GM18526 (cell line): ENCODE data around the gene RAD51D.

ENCODE experiments used
- POLR2A ChIP-seq: IDR thresholded peaks from 3 replicates; pipeline ENCODE4 v1.6.1; 2011; ENCODE audit not compliant: insufficient read length; ENCODE audit errors: extremely low read depth

Gene RAD51D

GRCh38 chr17:35065880-35066279 lies 53.8 kb downstream of the RAD51D start:
- TF ChIP-seq POLR2A, result no peak

DNA sequence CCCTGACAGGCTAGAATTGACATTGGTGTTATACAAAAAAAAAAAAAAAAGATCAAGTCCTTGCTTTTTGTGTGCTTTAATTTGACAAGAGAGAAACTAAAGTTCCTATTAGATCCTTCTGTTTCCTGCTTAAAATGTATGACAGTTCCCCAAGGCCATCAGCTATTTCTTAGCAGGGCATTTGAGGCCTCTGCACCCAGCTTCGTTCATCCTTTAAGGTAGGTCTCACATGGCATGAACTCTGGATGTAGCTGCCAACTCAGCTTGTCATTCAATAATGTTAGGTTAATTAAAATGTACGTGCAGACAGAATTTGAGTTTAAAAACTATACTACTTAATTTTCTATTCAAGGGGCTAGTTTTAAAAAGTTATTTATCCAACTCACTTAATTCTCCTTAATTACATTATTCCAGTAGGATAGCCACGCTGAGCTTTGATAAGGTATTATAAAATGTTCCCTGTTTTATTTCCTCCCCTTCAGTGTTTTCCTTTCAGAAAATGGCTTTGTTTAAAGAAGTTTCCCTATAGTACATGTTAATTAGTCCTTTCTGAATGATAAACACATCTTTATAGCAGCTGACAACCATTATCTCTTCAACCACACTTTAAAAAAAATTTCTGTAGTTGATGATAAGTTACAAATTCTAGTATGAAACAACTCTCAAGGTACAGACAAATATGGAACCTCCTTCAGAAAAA lies 55.0 kb downstream of the RAD51D start:
- TF ChIP-seq POLR2A, result no peak

- peak; percentile 21 for TF ChIP-seq POLR2A
Measured at GRCh38 chr17:35063514-35064223, 56.0 kb downstream of the RAD51D start, which contains the start of gene RFFL. Gene RFFL, minus strand, starts transcription at chr17:35063707. Its CDS starts 37,154 bp downstream, at chr17:35026553.

- TF ChIP-seq POLR2A, result no peak
Measured at GRCh38 chr17:35062308-35062707, 57.4 kb downstream of the RAD51D start.

DNA sequence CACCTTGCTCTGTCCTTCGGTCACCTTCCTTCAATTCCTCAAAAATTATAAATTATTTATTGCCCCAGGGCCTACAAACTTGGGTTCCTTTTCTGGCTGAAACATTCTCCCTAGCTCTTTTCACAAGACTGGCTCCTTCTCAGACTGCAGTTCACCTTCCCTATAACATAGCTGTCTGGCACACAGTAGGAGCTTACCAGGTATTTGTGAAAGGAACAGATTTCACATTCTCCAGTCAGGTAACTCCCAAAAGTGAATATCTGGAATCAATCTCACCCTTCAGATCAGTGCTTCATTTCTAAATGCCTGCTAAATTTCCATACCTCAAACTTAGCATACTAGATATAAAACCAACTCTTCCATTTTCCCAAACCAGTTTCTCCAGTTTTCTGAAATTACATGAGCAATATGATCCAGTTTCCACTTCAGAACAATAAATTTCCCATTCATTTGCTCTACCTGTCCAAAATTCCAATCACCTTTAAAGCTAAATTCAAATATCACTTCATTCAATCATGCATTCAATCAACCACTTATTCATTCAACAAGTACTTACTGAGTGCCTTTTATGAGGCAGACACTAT lies 62.2 kb downstream of the RAD51D start:
- no peak for TF ChIP-seq POLR2A

GRCh38 chr17:35056013-35056412 lies 63.6 kb downstream of the RAD51D start:
- TF ChIP-seq POLR2A, result no peak

DNA sequence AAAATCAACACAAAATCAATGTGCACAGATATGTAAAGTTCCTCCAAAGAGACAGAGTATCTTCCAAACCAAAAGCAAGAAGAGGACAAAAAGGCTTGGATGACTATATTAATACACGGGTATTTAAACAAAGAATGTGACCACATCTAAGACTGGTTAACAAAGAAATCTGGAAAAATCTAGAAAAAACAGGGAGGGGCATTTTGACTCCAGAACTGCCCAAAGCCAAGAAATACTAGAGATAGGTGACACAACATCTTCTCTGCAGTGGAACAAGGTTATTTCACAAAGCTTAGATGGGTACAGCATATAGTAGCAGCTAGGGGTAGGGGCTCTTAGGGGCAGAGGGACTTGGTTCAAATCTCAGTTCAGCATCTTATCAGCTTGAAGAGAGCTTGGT lies 66.5 kb downstream of the RAD51D start:
- TF ChIP-seq POLR2A, result no peak

- TF ChIP-seq POLR2A, result no peak
Measured at GRCh38 chr17:35052780-35053179, 66.9 kb downstream of the RAD51D start.

- no peak for TF ChIP-seq POLR2A
Measured at GRCh38 chr17:35052241-35052610, 67.4 kb downstream of the RAD51D start.

GRCh38 chr17:35051579-35052240 lies 68.0 kb downstream of the RAD51D start:
- TF ChIP-seq POLR2A, result no peak

DNA sequence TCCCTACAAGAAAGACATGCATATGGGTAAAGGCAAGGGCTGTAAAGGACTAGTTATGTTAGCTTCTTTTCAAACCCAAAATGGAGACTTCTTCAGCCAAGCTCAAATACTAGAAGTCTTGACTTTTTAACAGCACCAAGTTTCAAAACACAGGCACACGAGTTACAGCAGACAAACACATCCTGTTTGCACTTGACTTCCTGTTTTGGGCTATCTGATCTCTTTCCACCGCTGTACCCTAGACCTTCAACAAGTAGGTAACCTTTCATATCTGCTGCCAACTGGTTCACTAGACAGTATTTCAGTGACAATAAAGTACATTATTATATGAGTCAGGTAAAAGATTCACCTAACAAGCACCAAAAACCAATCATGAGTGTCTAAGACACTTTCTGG lies 68.5 kb downstream of the RAD51D start:
- no peak for TF ChIP-seq POLR2A

DNA sequence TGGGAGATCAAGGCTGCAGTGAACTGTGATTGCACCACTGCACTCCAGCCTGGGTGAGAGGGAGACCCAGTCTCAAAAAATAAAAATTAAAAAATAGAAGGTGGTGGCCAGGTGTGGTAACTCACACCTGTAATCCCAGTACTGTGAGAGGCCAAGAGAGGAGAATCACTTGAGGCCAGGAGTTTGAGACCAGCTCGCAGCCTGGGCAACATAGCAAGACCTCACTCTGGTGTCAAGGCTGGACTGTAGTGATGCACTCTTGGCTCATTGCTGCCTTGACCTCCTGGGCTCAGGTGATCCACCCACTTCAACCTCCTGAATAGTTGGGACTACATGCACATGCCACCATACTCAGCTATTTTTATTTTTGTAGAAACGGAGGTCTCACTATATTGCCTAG lies 69.5 kb downstream of the RAD51D start:
- TF ChIP-seq POLR2A, result no peak

DNA sequence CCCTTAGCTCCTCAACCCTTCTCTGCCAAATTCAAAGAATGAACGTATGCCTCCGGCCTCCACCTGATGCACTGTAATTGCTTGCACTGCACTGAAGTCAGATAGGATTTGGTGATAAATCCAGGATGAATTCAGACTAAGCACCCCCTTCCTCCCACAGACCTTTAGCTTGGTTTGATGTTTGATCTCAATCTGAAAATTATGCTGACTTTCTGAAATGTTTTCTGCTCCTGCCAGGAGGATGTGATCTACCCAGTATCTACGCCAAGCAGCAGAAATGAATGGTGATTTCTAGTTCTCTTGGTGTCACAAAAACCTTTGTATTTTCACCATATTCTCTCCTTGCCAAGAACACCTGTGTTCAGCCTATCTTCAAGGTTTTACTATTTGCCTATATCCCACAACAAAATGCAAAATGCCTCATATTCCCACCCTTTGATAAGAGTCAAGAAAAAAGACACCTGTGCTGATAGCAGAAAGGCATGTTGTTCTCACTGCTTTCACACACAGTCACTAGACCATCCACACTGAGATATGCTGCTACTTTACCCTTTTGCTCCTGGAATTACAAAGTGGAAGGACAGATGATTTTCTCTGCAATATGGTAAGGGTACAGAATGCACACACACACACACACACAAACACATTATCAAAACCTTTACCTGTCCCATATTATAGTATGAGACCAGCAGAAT lies 70.8 kb downstream of the RAD51D start:
- no peak for TF ChIP-seq POLR2A

DNA sequence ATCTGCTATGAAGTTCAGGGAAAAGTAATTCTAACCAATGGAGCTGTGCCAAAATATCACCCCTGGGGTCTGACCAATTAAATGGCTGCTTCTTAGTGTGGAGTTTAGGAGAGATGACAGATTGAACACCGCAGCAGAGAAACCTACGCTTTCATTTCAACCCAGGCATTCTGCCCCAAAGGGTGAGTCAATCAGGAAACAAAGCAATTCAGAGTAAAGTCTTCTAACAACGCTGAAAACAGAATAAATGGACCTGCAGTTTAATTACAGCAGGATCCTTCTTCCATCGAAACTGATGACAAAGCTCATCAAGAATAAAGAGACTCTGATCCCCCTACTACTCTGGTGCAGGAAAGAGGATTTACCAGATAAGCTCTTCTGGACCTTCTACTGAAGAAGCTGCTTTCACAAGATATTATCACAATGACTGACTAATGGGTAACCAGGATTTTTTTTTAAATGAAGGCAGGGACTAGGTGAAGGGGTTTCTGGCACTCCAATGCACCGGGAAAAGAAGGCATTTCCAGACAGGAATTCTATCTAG lies 72.8 kb downstream of the RAD51D start:
- no peak for TF ChIP-seq POLR2A

DNA sequence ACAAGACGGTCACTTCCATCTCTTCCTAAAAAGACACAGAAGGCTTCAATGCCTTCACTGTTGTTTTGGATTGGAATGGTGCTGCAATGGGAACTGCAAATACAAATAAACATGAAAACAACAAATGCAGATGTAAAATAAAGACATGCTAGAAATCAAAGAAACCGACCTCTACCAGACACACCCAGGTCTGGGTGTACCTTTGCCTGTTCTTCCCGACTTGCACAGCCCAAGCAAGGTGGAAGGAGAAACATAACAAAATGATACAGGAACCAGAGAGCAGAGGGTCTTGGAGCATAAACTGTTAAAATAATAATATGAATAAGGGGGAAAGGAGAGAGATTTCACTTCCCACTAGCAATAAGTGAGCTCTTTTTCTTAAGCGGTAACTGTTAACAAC lies 73.4 kb downstream of the RAD51D start:
- TF ChIP-seq POLR2A, result no peak
